Activated CD4-positive, alpha-beta T cell treated with anti-CD3 and anti-CD28 coated beads, Interleukin-2, amount 50 U/mL, for 24 hours (primary cell): ENCODE data around the gene OXNAD1.
"Not testable (repeated sequence)": the region's sequence is repeated elsewhere in the genome, so short reads cannot be mapped to it uniquely, and the experiment has no call there.

Experiments
- DNase-seq, 2 donors: peaks; one replicate each; pipeline ENCODE4 v3.0.0-alpha.2; 2020; ENCODE audit warnings: low read depth in 1 of 2, low spot score in 1 of 2

Gene OXNAD1

DNA sequence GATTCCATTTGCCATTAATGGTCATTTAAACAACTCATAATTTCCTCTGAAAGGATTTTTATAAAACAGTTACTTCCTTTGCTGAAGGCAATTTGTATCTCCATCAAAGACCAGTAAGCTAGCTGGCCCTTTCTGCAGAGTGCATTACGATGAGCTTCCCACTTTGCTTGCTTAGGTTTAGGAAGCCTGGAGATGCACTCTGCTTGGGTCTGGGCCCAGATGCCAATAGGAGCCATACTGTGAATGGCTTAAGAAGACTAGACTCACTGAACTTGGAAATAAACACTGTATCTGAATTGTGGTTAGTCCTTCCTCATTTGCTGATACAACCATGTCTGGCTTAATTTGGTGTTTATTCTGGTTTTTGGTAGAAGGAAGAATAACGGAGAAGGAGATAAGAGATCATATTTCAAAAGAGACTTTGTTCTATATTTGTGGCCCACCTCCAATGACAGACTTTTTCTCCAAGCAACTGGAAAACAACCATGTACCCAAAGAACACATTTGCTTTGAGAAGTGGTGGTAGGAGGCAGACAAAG is 38.1 kb downstream of the OXNAD1 start:
- no peak for DNase-seq

- DNase-seq, result no peak
These were observed 39.3 kb downstream of the OXNAD1 start for GRCh38 chr3:16304061-16305010.

DNA sequence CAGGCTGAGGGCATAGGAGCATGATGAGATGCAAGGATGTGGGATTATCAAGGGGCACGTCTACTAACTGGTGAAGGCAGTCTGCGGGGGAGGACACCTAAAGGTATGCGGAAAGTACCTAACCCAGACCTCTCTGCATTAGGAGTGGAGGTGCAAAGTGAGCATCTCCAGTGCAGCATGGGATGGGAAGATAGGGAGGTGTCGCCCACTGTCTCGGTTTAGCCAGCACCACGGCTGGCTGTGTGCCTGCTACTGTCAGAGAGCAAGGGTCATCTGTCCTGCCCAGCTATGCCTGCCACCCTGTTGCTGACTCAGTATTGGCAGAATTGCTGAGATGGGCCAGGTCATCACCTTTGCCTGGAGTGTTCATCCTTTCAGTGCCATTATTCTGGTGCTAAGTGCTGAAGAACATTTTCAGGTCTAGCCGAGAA is 40.1 kb downstream of the OXNAD1 start:
- DNase-seq, result no peak

- no peak for DNase-seq
These were observed 43.0 kb downstream of the OXNAD1 start for GRCh38 chr3:16307832-16308531.

DNA sequence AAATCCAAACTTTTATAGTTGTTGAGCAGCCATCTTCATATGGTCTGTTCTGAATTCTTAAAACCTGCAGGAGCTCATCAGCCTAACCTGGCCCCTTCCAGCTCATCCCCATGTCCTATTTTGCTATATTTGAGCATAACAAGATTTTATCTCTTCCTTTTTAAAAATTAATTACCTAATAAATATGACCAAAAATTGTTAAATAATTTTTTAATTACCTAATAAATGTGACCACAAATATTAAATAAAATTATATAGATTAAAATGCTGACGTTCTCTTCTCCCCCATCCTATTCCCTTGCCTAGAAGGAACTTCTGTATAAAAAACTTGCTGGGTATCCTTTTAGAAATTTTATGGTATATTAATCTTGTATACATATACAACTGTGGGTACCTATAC is 43.7 kb downstream of the OXNAD1 start:
- no peak for DNase-seq

DNA sequence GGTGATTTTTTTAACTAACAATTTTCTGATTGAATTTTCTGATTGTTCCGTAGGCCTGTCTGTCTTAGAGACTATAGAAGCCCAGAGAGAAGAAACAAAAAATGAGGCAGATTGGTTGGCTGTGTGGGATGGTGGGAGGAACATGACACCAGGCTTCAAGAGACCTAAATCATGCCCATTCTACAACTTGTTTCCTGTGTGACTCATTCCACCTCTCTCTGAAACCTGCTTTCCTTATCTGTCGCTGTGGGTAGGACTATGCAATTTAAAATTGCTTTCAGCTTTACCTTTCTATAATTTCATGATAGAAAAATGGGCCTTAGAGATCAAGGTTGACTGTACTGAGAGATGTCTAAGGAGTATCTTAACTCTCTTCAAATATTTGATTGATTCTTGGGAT is 44.5 kb downstream of the OXNAD1 start:
- DNase-seq, result peak in 1 of 2 donors; percentile 60

GRCh38 chr3:16310486-16310885 is 45.5 kb downstream of the OXNAD1 start:
- not testable (repeated sequence) for DNase-seq

GRCh38 chr3:16311960-16312451 is 47.0 kb downstream of the OXNAD1 start:
- no peak for DNase-seq

- no peak for DNase-seq
These were observed 49.1 kb downstream of the OXNAD1 start for GRCh38 chr3:16313886-16314645.

DNA sequence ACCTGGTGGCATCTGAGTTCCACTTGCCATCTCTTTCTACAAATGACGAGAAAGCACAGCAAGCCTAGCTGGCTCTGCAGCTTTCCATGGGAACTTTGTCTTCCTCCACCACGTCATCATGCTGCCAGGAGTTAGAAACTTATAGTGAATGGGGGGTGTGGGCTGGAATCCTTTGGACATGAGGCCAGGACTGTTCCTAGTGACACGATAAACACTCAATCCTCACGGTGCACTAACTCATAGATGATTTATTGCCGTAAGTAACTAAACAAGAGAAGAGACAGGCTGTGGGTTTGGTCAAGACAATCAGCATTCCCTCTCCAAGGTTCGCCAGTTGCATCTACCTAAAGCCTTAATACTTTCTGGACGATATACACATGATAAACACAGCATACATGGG is 50.6 kb downstream of the OXNAD1 start:
- no peak for DNase-seq

DNA sequence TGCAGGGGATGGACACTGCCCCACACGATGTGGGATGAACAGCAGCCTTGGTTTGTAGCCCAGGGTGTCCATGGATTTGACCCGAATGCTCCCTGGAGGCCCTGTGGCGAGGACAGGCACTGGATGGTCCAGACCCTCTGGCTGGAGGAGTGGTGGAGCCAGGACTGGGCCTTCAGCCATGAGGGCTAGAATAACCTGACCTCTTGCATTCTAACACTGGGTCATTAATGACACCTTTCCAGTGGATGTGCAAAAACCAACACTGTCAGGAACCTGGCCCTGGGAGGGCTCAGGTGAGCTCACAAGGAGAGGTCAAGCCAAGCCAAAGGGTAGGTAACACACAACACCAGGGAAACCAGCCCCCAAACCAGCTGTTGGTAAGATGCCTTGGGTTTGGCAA is 51.4 kb downstream of the OXNAD1 start:
- DNase-seq, result no peak

GRCh38 chr3:16316847-16317560 is 52.0 kb downstream of the OXNAD1 start:
- no peak for DNase-seq

- no peak for DNase-seq
These were observed 52.5 kb downstream of the OXNAD1 start for GRCh38 chr3:16317561-16317945.

GRCh38 chr3:16318176-16318575 is 53.2 kb downstream of the OXNAD1 start:
- no peak for DNase-seq

DNA sequence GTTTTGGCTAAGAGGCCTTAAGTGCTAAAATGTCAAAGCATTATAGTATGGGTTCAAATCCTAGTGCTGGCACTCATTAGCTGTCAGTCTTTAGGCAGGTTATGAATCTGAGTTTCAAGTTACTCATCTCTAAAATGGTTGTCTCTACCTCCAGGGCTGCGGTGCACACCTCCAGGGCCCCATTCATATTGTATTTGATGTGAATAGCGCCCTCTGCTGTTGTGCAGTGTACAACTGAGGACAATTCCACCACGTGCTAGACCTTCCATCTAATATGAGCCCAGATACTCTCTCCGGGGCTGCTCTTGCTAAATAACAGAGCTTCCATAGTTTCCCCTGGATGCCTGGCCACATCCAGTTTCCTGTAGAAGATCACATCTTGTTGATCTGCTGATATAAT is 54.3 kb downstream of the OXNAD1 start:
- DNase-seq, result peak; percentile 57 to 86

GRCh38 chr3:16319723-16320122 is 54.7 kb downstream of the OXNAD1 start:
- DNase-seq, result no peak

DNA sequence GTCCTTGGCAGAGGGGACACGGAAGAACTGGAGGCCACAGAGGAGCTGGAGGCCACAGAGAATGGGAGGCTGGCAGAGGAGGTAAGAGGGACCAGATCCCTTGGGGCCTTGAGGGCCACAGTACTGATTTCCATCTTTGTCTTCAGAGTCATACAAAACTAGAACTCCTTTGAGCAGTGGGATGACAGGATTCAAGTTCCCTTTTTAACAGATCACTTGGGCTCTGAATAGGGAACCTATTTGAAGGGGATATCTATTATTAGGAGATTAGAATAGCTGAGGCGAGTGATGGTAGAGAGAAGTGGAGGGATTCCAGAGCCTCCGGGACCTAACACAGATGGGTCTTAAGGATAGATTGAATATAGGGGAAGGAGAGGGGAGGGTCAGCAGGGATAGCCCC is 55.7 kb downstream of the OXNAD1 start:
- no peak for DNase-seq

DNA sequence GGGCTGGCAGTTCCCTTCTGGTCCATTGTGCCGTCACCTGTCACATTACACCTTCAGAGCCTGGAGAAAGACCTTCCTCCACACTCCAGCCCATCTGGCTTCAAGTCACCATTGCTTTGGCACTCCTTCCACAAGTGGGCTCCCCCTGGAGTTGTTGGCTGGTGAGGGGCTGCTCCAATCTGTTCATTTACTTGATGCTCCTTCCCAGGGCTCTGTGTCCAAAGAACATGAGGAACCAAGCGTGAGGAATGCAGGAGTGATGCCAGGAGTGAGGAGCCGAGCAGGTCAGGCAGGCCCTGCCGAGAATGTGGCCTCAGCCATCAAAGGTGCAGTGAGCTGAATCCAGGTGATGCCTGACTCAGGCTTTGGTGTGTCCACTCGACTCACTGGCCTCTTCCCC is 57.2 kb downstream of the OXNAD1 start:
- DNase-seq, result no peak

GRCh38 chr3:16323737-16324136 is 58.7 kb downstream of the OXNAD1 start:
- no peak for DNase-seq

DNA sequence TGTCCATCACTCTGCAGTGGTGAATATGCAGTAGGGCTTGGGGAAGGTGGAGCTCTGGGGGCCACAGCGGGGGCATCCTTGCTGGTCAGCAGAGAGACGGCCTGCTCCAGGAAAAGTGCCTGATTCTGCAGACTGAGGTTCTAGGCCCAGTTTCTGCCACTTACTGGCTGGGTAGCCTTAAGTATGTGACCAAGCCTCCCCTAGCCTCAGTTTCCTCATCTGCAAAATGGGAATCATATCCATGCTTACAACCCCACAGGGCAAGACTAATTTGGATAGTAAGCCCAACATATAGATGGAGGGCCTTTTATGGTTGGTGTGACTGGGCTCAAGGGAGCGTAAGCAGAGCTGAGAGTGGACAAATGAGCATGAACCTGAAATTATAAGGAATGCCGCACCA is 60.8 kb downstream of the OXNAD1 start:
- DNase-seq, result no peak
